Subcutaneous abdominal adipose tissue (tissue), 5 donors: ENCODE data around the gene FARP2.

Experiments
- H3K27ac ChIP-seq: one replicate; pipeline ENCODE4 v1.7.0; 2013; ENCODE audit warnings: low read depth, mild to moderate bottlenecking, inconsistent platforms, low read length, moderate library complexity
- H3K27me3 ChIP-seq, 5 donors: one replicate each; pipeline ENCODE4 v1.7.0; 2013; ENCODE audit warnings: low read length in 5 of 5, inconsistent platforms in 1 of 5; ENCODE audit not compliant: control insufficient read depth in 5 of 5, insufficient read depth in 4 of 5
- H3K36me3 ChIP-seq, 5 donors: one replicate each; pipeline ENCODE4 v1.7.0; 2013; ENCODE audit warnings: low read length in 5 of 5; ENCODE audit not compliant: control insufficient read depth in 5 of 5, insufficient read depth in 5 of 5
- H3K4me1 ChIP-seq, 5 donors: one replicate each; pipeline ENCODE4 v1.7.0; 2013; ENCODE audit warnings: low read length in 5 of 5, mild to moderate bottlenecking in 3 of 5, moderate library complexity in 1 of 5; ENCODE audit not compliant: control insufficient read depth in 5 of 5, insufficient read depth in 5 of 5
- H3K4me3 ChIP-seq, 5 donors: one replicate each; pipeline ENCODE4 v1.7.0; 2013; ENCODE audit warnings: low read length in 5 of 5, low read depth in 1 of 5
- H3K9ac ChIP-seq, 5 donors: one replicate each; pipeline ENCODE4 v1.7.0; 2013; ENCODE audit warnings: low read length in 5 of 5, mild to moderate bottlenecking in 4 of 5, moderate library complexity in 3 of 5
- H3K9me3 ChIP-seq, 5 donors: one replicate each; pipeline ENCODE4 v1.7.0; 2013; ENCODE audit warnings: low read length in 5 of 5; ENCODE audit not compliant: control insufficient read depth in 5 of 5
- donor health status: healthy.
- donor health status: healthy.
- donor health status: healthy.
- donor health status: healthy.
- donor health status: healthy.

Gene FARP2

DNA sequence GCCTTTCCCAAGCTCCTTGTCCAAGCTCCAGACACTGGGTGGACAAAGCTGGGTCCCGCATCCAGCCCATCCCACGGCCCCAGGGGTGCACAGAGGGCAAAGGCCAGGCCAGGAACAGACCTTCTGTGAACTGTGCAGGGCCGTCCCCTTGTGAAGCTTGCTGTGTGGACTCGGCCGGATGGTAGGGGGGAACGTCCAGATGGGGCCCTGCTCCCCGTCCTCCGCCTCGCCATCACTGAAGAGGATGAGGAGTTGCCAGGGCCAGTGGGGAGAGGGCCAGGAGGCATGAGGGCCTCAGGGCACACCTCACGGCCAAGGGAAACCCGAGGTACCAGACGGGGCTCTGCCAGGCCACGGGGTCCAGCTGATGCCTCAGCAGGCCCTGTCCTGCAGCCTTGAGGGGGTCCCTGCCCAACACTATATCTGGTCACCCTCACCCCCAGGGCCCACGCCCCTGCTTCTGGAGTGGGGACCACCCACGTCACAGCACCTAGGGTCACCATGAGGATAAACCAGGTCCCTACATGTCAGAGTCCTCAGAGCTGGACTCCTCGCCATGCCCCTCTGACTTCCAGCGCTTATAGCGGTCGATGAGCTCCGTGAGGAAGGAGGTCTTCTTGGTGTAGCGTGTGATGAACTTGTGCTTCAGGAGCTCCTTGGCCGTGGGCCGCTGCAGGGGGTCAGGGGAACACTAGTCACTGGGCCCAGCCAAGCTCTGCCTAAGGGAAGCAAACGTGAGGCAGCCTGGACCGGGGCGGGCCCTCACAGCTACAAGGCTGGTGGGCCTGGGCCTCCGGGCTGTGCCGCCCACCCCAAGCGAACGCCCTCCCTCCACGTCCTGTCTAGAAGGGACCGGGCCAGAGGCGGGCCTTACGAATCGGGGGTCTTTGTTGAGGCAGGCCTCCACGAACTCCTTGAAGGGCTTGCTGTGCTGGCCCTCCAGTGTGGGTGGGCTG is 142.3 kb downstream of the FARP2 start:
- no peaks in the 10 kb centered on the region for H3K27me3 ChIP-seq
- H3K9me3 ChIP-seq, result no peaks in the 10 kb centered on the region
- no peak overlapping the region for H3K27ac ChIP-seq
- no peak overlapping the region for H3K4me3 ChIP-seq
- peaks cover 0 to 81% (median 71%) of the 10 kb centered on the region in 5 donors for H3K36me3 ChIP-seq
- H3K4me1 ChIP-seq, result no peaks in the 10 kb centered on the region
- H3K9ac ChIP-seq, result no peak overlapping the region

DNA sequence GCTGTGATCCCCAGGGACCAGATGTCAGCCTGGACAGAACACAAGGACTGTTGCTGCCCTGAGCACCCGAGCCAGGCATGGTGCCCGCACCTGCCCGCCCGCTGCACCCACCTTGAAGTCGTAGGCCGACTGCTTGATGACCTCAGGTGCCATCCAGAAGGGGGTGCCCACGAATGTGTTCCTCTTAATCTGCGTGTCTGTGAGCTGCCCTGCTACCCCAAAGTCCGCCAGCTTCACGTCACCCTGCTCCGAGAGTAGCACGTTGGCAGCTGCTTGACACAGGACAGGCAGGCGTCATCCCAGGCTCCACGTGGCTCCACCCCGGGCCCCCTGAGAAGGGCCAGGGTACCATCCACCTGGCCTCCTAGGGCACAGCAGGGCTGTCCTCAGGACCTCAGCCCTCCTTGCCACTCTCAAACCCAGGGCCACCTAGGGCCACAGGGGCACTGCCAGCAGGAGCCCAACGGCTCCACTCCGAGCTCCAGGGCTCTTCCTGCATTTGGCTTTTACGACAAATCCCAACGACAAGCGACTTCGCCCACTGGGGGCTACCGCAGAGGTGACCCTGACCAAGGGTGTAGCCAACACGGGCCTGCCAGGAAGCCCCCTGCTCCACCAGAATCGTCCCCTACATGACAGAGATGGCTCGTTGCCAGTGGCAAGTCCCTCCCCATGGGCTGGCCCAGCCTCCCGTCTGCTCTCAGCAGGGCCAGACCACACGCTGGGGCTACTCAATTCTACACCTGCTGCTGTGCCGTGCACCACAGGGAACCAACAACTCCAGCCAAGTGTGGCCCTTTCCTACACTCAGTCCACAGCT is 143.3 kb downstream of the FARP2 start:
- no peaks in the 10 kb centered on the region for H3K27me3 ChIP-seq
- no peak overlapping the region for H3K9ac ChIP-seq

DNA sequence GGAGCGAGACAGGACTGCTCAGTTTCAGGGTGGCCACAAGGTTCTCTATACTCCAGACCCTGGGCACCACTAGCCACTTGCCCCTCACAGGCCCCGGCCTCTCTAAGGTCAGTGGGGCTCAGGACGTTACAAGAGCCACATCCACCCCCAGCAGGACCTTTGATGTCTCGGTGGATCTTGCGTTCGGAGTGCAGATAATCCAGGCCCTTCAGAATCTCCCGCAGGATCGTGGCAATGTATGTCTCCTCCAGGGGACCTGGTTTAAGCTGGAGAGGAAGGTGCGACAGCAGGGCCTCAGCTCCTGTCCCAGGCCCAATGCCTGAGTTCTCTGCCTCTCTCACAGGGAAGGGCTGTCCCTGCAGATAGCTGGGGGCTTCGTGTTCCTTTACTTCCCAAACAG is 143.9 kb downstream of the FARP2 start:
- Histone ChIP-seq H3K4me1 (peaks cover 0 to under 1% (median 0%) of the 10 kb centered on the region in 5 donors), H3K9ac (no peak overlapping the region), H3K27ac (no peak overlapping the region), H3K36me3 (peaks cover 0 to 68% (median 61%) of the 10 kb centered on the region in 5 donors), H3K27me3 (no peaks in the 10 kb centered on the region), H3K4me3 (no peak overlapping the region), H3K9me3 (no peaks in the 10 kb centered on the region)

More for the DNA sequence above, 143.3 kb downstream of the FARP2 start:
- H3K4me1 ChIP-seq, result no peaks in the 10 kb centered on the region
- no peak overlapping the region for H3K27ac ChIP-seq
- H3K9me3 ChIP-seq, result no peaks in the 10 kb centered on the region
- H3K36me3 ChIP-seq, result peaks cover 0 to 74% (median 65%) of the 10 kb centered on the region in 5 donors
- no peak overlapping the region for H3K4me3 ChIP-seq

DNA sequence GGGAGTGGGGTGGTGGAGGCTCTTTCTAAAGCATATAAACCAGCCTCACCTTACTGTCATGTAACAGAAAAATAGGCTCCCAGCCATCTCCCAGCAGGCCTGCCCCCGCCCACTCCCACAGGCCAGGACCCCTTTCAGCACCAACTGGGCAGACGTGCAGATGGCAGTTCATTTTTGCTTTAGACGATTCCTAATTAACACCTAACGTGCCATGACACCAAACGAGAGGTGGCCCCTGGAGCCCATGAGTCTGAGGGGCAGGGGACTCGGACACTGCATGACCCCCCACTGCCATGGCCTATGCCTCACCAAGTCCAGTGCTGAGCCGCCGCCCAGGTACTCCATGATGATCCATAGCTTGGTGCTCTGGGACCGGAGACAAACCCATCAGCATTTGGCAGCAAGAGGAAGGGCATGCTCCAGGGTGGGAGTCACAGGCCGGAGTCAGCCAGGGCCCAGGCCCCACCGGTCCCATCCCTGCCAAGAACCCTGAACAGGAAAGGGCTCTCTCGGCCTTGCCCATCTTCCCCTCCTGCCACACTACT is 144.4 kb downstream of the FARP2 start:
- no peak overlapping the region for H3K4me3 ChIP-seq

DNA sequence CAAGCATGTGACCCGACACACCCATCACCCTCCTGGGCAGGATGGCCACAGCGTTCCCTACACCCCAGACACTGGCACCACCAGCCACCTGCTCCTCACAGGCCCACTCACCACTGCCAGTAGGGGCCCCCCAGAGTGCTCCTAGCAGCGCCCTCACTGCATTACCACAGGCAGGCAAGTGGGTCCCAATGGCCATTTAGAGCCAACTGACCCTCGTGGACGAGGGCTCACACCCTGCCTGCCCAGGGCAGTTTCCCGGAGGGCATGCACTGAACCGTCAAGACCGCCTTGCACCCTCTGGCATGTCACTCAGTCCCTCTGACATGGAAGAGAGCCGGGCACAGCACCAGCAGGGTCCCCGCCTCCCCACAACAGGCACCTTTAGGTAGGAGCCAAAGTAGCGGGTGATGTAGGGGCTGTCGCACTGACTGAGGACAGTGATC is 145.0 kb downstream of the FARP2 start:
- Histone ChIP-seq H3K27ac (no peak overlapping the region), H3K4me3 (no peak overlapping the region), H3K9ac (no peak overlapping the region), H3K9me3 (no peaks in the 10 kb centered on the region), H3K36me3 (peaks cover 0 to 57% (median 50%) of the 10 kb centered on the region in 5 donors), H3K27me3 (no peaks in the 10 kb centered on the region), H3K4me1 (peaks cover 0 to 12% (median 9%) of the 10 kb centered on the region in 5 donors)

More for the DNA sequence above, 144.4 kb downstream of the FARP2 start:
- H3K27me3 ChIP-seq, result no peaks in the 10 kb centered on the region
- H3K27ac ChIP-seq, result no peak overlapping the region
- no peak overlapping the region for H3K9ac ChIP-seq
- H3K36me3 ChIP-seq, result peaks cover 0 to 63% (median 56%) of the 10 kb centered on the region in 5 donors
- H3K9me3 ChIP-seq, result no peaks in the 10 kb centered on the region
- peaks cover 0 to 6% (median 4%) of the 10 kb centered on the region in 5 donors for H3K4me1 ChIP-seq

DNA sequence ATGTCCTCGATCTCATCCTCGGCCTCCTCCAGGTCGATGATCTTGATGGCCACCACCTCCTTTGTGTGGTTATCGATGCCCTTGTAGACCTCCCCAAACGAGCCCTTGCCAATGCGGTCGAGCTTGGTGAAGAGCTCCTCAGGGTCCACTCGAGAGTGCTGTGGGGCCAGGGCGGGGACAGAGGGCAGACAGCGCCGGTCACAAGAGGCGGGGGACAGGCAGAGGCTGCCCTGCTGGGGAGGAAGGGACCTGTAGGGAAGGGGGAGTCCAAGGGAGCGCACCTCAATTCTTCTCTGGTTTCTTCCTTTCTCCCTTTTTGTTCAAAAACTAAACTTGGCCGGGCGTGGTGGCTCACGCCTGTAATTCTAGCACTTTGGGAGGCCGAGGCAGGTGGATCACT is 145.5 kb downstream of the FARP2 start:
- Histone ChIP-seq H3K4me1 (peaks cover 0 to 16% (median 11%) of the 10 kb centered on the region in 5 donors), H3K36me3 (peaks cover 0 to 52% (median 46%) of the 10 kb centered on the region in 5 donors), H3K27me3 (no peaks in the 10 kb centered on the region), H3K9ac (no peak overlapping the region), H3K4me3 (no peak overlapping the region), H3K27ac (no peak overlapping the region), H3K9me3 (no peaks in the 10 kb centered on the region)

DNA sequence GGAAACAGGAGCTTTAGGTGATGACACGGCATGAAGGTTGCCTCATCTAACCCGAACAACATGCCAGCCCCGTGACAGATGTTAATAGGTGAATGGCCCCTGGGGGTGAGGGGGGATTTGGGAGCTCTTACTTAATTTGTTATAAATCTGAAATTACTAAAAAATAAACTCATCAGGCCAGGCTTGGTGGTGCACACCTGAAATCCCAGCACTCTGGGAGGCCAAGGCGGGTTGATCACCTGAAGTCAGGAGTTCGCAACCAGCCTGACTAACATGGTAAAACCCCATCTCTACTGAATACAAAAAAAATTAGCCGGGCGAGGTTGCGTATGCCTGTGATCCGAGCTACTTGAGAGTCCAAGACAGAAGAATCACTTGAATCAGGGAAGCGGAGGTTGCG is 146.2 kb downstream of the FARP2 start:
- Histone ChIP-seq H3K27me3 (no peaks in the 10 kb centered on the region), H3K36me3 (peaks cover 0 to 45% (median 39%) of the 10 kb centered on the region in 5 donors), H3K9me3 (no peaks in the 10 kb centered on the region), H3K4me3 (no peak overlapping the region), H3K4me1 (peaks cover 4 to 24% (median 18%) of the 10 kb centered on the region in 5 donors), H3K9ac (no peak overlapping the region), H3K27ac (no peak overlapping the region)

DNA sequence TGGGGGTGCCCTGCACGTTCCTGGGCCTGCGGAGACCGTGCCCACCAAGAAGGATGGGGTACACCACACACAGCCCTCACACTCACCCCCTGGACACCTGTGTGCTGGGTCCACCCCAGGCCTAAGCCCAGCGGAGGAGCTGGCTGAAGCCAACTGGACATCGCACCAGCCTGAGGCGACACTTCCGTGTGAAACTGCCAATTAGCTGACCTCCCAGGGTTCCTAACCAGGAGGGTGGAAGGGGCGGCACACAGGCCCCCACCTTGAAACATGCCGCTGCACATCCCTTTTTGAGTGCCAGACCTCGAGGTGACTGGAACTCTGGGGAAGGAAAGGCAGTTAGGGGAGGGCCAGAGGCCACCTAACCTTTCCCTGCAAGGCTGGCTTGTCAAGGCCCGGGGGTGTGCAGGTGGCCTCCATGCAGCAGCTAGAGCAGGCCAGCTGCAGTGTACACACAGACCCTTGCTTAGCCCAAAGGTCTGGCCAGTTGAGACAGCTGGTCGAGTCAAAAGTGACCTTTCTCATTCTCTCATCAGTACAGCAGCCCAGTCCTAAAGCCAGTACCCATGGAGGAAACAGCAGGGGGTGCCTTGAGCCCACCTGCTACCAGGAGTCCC is 147.8 kb downstream of the FARP2 start:
- Histone ChIP-seq H3K36me3 (peaks cover 0 to 31% (median 26%) of the 10 kb centered on the region in 5 donors), H3K27ac (no peak overlapping the region), H3K27me3 (no peaks in the 10 kb centered on the region), H3K4me1 (peaks cover 4 to 34% (median 26%) of the 10 kb centered on the region in 5 donors), H3K9ac (peak overlapping the region in 1 of 5 donors; percentile 1), H3K9me3 (no peaks in the 10 kb centered on the region), H3K4me3 (no peak overlapping the region)

DNA sequence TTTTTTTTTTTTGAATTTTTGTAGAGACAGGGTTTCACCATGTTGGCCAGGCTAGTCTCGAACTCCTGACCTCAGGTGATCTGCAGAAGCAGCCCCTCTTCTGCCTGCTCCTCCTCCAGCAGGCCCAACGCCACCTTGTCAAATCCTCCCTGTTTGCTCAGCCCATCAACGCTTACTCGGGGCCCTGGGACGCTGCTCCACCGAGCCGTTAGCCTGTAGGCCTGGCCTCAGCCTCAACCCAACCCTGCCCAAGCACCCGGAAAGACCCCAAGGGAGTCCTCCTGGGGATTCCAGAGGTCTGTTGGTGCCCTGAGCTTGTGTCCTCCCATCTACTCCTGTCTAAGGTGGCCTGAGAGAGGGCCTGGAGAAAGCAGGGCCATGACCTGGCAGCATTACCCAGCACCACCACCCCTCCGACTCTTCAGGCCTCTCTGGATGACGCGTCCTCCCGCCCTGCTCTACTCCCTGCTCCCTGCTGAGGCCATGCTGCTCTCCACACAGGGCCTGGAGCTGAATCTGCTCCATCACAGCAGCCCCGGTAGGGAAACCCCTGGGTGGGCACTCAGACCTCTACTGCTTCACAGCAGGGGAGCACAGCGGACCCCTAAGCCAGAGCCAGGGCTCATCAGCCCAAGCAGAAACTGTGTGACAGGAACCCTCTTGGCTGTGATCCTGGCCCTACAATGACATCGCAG is 149.1 kb downstream of the FARP2 start:
- Histone ChIP-seq H3K4me1 (peaks cover 7 to 42% (median 35%) of the 10 kb centered on the region in 5 donors), H3K9me3 (no peaks in the 10 kb centered on the region), H3K4me3 (no peak overlapping the region), H3K27me3 (no peaks in the 10 kb centered on the region), H3K36me3 (peaks cover 0 to 18% (median 14%) of the 10 kb centered on the region in 5 donors), H3K27ac (no peak overlapping the region), H3K9ac (peak overlapping the region in 1 of 5 donors; percentile 52)
